ENCODE results near the gene ALDH1B1.

GRCh38 chr9:38415856-38416255 is 23.4 kb downstream of the ALDH1B1 start:
- TF ChIP-seq CTCF (IDR thresholded peaks at IDR 0.05) = no peak
- TF ChIP-seq POLR2AphosphoS5 (IDR thresholded peaks at IDR 0.05) = no peak
- no peak for TF ChIP-seq POLR2A (IDR thresholded peaks at IDR 0.05)
- no peak for TF ChIP-seq EP300 (IDR thresholded peaks at IDR 0.05)
